Psoas muscle (tissue), 8 donors: ENCODE results near the gene SEZ6L. TPM values are rescaled to one million over a fixed set of nuclear protein-coding genes. Genes with fewer than 3 reads are reported as not detected.

Source experiments
- ATAC-seq, 4 donors: fragments of 200-7000 bp; cut with Tn5 transposase; one replicate each; pipeline ENCODE4 v1.9.1; 2020; ENCODE audit warnings: moderate library complexity in 3 of 4, mild to moderate bottlenecking in 2 of 4
- DNase-seq, 2 donors: peaks; one replicate each; pipeline ENCODE4 v3.0.0-alpha.2; 2020
- H3K27ac ChIP-seq: fragments of 200-600 bp; one replicate; pipeline ENCODE4 v1.8.0; 2022
- H3K27me3 ChIP-seq, 3 donors: fragments of 200-600 bp in 1 of 3; one replicate each; pipeline versions ENCODE4 v1.6.1 to v1.8.0; 2013 to 2022; ENCODE audit warnings: low read length in 2 of 3, mild to moderate bottlenecking in 2 of 3, moderate library complexity in 1 of 3; ENCODE audit not compliant: insufficient read depth in 3 of 3
- H3K36me3 ChIP-seq, 2 donors: fragments of 200-600 bp in 1 of 2; one replicate each; pipeline versions ENCODE4 v1.6.1 to v1.8.0; 2013 to 2022; ENCODE audit warnings: low read depth in 1 of 2, mild to moderate bottlenecking in 1 of 2, moderate library complexity in 1 of 2; ENCODE audit not compliant: insufficient read depth in 1 of 2
- H3K4me1 ChIP-seq: fragments of 200-600 bp; one replicate; pipeline ENCODE4 v1.8.0; 2022
- H3K4me3 ChIP-seq: fragments of 200-600 bp; one replicate; pipeline ENCODE4 v1.8.0; 2022; ENCODE audit warnings: mild to moderate bottlenecking
- H3K9me3 ChIP-seq: fragments of 200-600 bp; one replicate; pipeline ENCODE4 v1.8.0; 2022
- WGBS, 3 donors: extraction: QIAGEN DNeasy Blood & Tissue Kit; methylation state at CpG; one replicate each; pipeline versions ENCODE4 v1.1.6 to v1.1.7; 2013; 5-methylcytosine and 5-hydroxymethylcytosine counted together
- intact Hi-C, 2 donors: fragments of 100-400 bp; cut with DNase I; formaldehyde crosslinking; loops; one replicate each; pipeline versions ENCODE4 v1.11.0 to v1.14.2; 2022
- polyA plus RNA-seq, 3 donors: library from polyadenylated mRNA; stranded (reverse); fragments of 200-250 nt; gene quantifications; one replicate each; pipeline ENCODE4 v1.2.3, GENCODE V29; 2013
- total RNA-seq, 4 donors: library from RNA; stranded (reverse); fragmentation: NEBNext Ultra II Directional in 2 of 4; extraction: Animal tissue kit (Norgen Biotek cat#: 25700) in 2 of 4; gene quantifications; one replicate each; pipeline versions ENCODE4 v1.2.1 to v1.2.4, GENCODE V29; 2021 to 2023
- TF ChIP-seq, protein P1 (sequence below): fragments of 200-600 bp; IDR thresholded peaks from one replicate; pipeline ENCODE4 v1.8.0; 2022; ENCODE audit warnings: antibody characterized with exemption
- donor health status: healthy with polysubstance abuse.
- donor health status: DM: no; HTN: no; CAD: no; lungs with moderate emphysema.
- donor health status: Bipolar disorder and iron deficiency.
- donor health status: healthy.
- donor health status: DM: yes; HTN: yes; CAD: no.
- donor health status: DM: no; HTN: no; CAD: no.
- donor health status: DM: no; HTN: no; CAD: no.
- donor health status: DM: yes; HTN: yes; CAD: no.

Gene SEZ6L
- total and polyA plus RNA-seq, 7 donors = 0.04 to 0.06 TPM; not detected in 5

DNA sequence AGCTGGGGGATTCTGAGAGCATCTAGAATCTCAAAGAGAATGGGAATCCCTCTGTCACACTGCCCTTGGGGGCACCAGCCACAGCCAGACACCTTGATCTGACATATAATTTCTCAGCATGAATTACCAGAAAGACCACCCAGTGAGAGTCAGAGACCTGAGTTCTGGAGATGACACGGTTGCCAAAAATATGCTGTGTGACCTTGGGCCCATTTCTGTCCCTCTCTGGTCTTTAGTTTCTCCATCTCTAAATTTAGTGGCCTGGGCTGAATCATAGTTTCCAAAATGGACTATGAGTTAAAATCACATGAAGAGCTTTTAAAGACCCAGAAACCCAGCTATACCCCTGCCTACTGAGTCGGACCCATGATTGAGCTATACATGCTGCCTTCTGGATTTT is 15.9 kb downstream of the SEZ6L start:
- peaks cover 0 to 3% (median 0%) of the 10 kb centered on the region in 3 donors for H3K27me3 ChIP-seq
- 56 to 90% (median 88%) methylated on average over 2 of the region's 2 CpGs for WGBS, 3 donors
- intact Hi-C loops = no loop called here

DNA sequence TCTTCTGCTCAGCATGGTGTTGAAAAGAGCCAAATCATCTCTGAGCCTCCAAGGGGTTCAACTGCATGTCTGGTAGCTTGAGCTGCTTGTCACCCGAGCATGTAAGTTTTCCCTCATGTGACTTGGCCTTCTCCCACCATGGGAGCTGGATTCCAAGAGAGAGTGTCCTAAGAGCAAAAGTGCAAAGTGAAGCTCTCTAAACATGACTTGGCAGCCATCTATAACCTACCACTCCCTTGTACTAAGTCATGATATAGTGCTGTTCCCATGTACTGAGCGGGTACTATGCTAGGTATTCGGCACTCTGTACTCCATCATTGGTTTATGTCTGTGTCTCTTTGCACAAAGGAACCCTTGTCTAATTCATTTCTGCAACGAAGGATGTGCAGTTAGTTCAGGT is 19.1 kb downstream of the SEZ6L start:
- Histone ChIP-seq H3K27me3 (no peaks in the 10 kb centered on the region), H3K4me3 (no peak overlapping the region), H3K27ac (no peak overlapping the region), H3K4me1 (no peaks in the 10 kb centered on the region), H3K9me3 (no peaks in the 10 kb centered on the region), H3K36me3 (no peaks in the 10 kb centered on the region)
- peak in 2 of 4 donors; percentile 69 to 90 for ATAC-seq
- no peak for DNase-seq
- 30 to 49% (median 33%) methylated on average over 4 of the region's 4 CpGs for WGBS, 3 donors
- intact Hi-C loops = no loop called here
- TF ChIP-seq, protein P1, sequence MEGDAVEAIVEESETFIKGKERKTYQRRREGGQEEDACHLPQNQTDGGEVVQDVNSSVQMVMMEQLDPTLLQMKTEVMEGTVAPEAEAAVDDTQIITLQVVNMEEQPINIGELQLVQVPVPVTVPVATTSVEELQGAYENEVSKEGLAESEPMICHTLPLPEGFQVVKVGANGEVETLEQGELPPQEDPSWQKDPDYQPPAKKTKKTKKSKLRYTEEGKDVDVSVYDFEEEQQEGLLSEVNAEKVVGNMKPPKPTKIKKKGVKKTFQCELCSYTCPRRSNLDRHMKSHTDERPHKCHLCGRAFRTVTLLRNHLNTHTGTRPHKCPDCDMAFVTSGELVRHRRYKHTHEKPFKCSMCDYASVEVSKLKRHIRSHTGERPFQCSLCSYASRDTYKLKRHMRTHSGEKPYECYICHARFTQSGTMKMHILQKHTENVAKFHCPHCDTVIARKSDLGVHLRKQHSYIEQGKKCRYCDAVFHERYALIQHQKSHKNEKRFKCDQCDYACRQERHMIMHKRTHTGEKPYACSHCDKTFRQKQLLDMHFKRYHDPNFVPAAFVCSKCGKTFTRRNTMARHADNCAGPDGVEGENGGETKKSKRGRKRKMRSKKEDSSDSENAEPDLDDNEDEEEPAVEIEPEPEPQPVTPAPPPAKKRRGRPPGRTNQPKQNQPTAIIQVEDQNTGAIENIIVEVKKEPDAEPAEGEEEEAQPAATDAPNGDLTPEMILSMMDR = no peak

More for the DNA sequence above, 15.9 kb downstream of the SEZ6L start:
- DNase-seq (no peak), ATAC-seq (no peak)
- Histone ChIP-seq H3K4me3 (no peak overlapping the region), H3K9me3 (no peaks in the 10 kb centered on the region), H3K36me3 (no peaks in the 10 kb centered on the region), H3K27ac (no peak overlapping the region), H3K4me1 (no peaks in the 10 kb centered on the region)
- TF ChIP-seq, protein P1 = no peak

DNA sequence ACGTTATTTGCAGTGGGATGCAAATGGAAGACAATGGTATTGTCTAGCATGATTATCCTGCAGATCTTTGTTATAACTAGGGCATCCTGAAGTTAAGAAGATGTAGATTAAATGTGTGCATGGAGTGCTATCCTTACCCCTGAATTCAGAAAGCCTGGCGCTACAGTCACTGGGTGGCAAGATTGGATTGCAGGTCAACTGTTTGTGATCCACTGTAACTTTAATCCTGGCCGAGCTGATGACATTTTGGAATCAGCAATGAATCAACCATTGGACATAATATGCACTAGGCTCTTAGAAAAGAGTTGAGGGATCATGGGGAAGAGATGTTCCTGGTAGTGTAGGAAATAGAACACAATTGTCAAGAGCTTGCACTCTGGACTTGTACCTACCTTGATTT is 25.1 kb downstream of the SEZ6L start:
- peaks cover 3% of the 10 kb centered on the region for H3K4me1 ChIP-seq
- ATAC-seq = peak; percentile 52 to 88 (median 64)

DNA sequence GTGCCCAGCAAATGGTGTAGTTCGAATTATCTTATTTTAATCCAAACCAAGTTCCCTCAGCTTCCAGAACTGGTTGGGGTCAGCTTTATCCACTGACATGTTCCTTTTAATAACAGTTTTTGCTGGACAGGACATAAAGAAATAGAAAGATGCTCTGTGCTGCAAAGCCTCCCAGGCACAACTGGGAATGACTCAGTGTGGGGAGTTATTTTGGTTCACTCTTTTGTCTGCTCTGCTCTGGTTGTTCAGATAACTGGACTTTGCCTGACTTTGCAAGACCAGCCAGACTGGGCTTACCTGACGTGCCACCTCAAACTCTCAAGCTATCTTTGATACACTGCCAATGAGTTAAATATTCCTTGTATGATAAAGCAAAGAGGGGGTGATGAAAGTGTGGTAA is 25.6 kb downstream of the SEZ6L start:
- no peak overlapping the region for H3K4me3 ChIP-seq
- ATAC-seq (peak in 2 of 4 donors; percentile 59 to 60), DNase-seq (no peak)
- TF ChIP-seq, protein P1 = no peak
- no peak overlapping the region for H3K27ac ChIP-seq
- intact Hi-C loops = loop anchor here (5.0 kb wide), 2 partner anchors 132 to 137 kb away; no protein-coding TSS in a partner anchor
- H3K27me3 ChIP-seq = no peaks in the 10 kb centered on the region
- H3K4me1 ChIP-seq = peaks cover 3% of the 10 kb centered on the region
- no peaks in the 10 kb centered on the region for H3K36me3 ChIP-seq
- WGBS, 3 donors = 62 to 80% (median 76%) methylated on average over 2 of the region's 2 CpGs
- no peaks in the 10 kb centered on the region for H3K9me3 ChIP-seq

More for the DNA sequence above, 25.1 kb downstream of the SEZ6L start:
- Histone ChIP-seq H3K4me3 (no peak overlapping the region), H3K27ac (no peak overlapping the region), H3K36me3 (no peaks in the 10 kb centered on the region), H3K27me3 (no peaks in the 10 kb centered on the region), H3K9me3 (no peaks in the 10 kb centered on the region)
- TF ChIP-seq, protein P1 = no peak
- 28 to 70% (median 44%) methylated on average over 3 of the region's 3 CpGs for WGBS, 3 donors
- DNase-seq = no peak
- intact Hi-C loops = loop anchor here in 1 of 2 donors (5.0 kb wide), 1 partner anchor 138 kb away; no protein-coding TSS in a partner anchor

DNA sequence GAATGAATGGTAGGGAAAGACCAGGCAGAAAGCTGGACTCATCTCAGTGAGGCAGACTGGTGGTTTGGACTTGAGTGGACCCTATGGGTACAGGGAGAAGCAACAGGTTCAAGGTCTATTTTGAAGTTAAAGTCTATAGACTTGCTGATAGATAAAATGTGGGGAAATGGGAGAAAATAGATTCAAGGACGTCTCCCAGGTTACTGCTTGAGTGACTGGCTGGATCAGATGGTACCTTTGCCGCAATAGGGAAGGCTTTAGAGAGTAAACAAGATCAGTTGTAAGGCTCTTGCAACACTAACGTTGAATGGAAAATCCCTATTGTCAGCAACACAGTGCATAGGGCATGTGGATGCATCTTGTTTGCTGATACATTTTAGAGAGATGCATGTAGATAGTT is 27.4 kb downstream of the SEZ6L start:
- intact Hi-C loops = loop anchor here in 1 of 2 donors (5.0 kb wide), 1 partner anchor 131 kb away; no protein-coding TSS in a partner anchor
- ATAC-seq (no peak), DNase-seq (no peak)
- Histone ChIP-seq H3K36me3 (no peaks in the 10 kb centered on the region), H3K9me3 (no peaks in the 10 kb centered on the region), H3K4me3 (no peak overlapping the region), H3K27ac (no peak overlapping the region), H3K27me3 (no peaks in the 10 kb centered on the region), H3K4me1 (peaks cover 3% of the 10 kb centered on the region)
- WGBS, 3 donors = 62 to 77% (median 72%) methylated on average over 3 of the region's 3 CpGs
- TF ChIP-seq, protein P1 = no peak
